ENCODE results near the gene COA7.

DNA sequence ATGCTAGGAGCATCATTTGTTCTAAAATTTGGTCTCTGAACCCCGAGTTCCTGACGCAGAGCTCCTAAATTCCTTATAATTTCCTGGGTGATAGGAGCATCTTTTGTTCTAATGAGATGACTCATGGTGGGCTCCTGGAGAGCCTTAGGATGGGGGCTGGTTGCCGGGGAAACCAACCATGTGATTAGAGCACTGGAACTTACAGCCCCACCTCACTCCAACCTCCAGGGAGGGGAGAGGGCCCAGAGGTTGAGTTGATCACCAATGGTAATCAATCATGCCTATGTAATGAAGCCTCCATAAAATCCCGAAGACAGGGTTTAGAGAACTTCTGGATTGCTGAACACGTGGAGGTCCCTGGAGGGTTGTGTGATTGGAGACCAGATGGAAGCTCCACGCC, 57.5 kb downstream of the COA7 start:
- TF ChIP-seq, protein P1, sequence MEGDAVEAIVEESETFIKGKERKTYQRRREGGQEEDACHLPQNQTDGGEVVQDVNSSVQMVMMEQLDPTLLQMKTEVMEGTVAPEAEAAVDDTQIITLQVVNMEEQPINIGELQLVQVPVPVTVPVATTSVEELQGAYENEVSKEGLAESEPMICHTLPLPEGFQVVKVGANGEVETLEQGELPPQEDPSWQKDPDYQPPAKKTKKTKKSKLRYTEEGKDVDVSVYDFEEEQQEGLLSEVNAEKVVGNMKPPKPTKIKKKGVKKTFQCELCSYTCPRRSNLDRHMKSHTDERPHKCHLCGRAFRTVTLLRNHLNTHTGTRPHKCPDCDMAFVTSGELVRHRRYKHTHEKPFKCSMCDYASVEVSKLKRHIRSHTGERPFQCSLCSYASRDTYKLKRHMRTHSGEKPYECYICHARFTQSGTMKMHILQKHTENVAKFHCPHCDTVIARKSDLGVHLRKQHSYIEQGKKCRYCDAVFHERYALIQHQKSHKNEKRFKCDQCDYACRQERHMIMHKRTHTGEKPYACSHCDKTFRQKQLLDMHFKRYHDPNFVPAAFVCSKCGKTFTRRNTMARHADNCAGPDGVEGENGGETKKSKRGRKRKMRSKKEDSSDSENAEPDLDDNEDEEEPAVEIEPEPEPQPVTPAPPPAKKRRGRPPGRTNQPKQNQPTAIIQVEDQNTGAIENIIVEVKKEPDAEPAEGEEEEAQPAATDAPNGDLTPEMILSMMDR (IDR thresholded peaks at IDR 0.05) = no peak
- TF ChIP-seq POLR2A (IDR thresholded peaks at IDR 0.05) = no peak
